ENCODE data around the gene ZGPAT. TPM values are rescaled to one million over a fixed set of nuclear protein-coding genes. Genes with fewer than 3 reads are reported as not detected.
"Not testable (repeated sequence)": the region's sequence is repeated elsewhere in the genome, so short reads cannot be mapped to it uniquely, and the experiment has no call there.

The ZGPAT gene
- total RNA-seq, 1 donor from 2014 or later = 11.1 TPM

DNA sequence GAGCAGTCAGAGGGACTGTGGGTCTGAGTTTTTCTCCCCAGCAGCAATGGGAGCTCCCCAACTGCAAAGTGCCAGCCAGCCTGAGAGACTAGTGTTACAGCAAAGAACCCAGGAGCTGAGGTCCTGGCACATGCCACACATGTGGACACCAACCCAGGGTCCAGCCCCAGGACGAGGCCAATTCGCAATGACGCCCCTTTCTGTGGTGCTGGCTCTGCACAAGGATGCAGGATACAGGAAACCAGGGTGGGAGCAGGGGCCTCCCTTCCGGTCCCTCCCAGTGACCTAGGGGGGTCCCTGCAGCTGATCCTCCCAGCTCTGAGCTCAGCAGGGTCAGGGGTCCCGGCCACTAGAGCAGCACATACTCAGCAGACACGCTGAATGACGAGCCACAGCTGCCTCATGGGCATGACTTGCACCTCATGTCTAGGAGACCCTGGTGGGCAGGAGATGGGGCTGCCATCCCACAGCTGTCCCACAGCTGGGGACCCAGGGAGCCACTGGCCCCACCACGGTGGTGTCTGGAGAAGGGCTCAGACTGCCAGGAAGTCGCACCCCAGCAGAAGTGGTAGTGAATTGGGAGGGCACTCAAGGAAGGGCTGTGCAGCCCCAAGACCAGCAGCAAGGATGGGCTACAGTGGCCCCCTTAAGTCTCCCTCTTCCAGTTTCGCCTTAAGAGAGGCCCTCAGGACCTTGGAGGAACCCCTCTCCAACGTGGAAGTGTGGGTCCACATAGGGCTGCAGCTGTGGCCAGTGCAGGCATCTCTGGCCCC lies 3.7 kb upstream of the ZGPAT start:
- no peak for ATAC-seq

DNA sequence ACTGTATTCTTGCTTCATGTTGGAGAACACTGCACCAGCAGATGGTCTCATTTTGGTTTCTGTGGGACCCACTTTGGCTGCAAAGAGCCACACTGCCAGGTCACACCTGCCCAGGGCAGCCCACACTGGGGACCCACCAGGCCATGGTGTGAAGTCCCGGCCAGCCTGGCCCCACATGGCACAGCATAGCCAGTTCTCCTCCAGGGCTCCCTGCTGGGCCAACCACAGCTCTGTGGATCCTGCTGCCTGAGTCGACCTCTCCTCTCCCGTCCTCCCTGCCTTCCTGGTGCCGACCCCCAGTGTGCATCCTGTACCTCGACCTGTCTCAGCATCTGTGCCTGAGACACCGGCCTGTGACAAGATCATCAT lies 3.1 kb upstream of the ZGPAT start:
- ATAC-seq = no peak

DNA sequence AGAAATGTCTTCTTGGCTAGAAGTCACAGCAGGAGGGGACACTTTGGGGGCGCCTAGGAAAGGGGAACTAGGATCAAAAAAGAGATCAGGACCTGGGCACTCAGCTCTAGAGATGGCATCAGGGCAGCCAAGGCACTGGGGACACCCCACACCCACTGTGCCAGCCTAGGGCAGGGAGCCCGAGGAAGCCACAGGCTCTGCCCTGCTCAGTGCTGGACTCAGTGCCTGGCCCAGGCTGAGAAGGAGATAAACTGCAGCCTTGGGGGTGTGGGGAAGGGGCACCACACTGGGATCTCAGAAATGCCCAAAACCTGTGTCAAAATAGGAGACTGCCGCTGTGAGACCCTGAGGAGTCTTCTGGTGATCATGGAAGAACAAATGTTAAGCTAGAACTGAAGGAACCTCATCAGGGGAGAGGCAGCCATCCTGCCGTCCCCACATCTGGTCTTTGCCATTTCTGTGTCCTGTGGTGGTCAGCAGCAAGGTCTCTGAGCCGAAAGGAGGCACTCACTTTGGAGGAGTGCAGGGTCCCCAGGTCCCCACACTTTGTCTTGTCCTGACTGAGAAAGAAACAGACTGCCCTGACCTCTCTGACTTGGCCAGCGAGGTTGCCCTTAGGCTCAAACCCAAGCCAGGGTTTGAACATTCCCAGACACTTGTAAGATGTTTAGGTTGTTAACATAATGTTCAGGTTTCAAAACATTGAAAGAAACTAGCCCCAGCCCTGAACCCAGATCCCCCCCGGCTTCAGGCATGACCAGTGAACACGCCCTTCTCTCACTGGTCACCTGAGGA lies 2.4 kb upstream of the ZGPAT start:
- ATAC-seq = no peak

DNA sequence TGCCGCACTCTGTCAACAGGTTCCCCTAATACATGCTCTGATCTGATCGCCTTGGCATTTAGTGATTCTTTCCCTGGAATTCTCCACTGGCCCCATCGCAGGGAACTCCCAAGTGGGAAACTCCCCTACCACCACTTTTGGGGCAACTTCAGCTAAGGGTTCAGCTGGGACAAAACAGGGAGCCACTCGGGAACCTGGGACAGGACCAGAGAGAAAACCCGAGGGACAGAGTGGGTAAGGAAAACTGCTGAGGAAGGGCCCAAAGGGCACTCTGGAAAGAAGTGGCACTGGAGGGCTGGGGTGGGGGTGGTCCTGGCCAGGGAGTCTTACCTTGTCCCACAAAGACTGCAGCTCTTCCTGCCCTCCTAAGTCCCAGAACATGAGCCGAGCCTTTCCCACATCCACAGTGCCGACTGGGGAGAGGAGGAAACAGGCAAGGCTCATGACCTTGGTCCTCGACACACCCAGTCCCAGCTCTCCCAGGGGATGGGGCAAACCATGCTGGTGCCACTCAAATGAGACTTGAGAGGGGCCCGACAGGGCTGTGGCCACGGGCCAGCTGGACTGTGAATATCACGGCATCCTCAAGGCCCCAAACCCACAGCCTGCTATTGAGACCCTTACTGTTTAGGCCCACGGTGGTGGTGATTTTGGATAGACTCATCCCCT lies 1.7 kb upstream of the ZGPAT start:
- ATAC-seq = no peak

DNA sequence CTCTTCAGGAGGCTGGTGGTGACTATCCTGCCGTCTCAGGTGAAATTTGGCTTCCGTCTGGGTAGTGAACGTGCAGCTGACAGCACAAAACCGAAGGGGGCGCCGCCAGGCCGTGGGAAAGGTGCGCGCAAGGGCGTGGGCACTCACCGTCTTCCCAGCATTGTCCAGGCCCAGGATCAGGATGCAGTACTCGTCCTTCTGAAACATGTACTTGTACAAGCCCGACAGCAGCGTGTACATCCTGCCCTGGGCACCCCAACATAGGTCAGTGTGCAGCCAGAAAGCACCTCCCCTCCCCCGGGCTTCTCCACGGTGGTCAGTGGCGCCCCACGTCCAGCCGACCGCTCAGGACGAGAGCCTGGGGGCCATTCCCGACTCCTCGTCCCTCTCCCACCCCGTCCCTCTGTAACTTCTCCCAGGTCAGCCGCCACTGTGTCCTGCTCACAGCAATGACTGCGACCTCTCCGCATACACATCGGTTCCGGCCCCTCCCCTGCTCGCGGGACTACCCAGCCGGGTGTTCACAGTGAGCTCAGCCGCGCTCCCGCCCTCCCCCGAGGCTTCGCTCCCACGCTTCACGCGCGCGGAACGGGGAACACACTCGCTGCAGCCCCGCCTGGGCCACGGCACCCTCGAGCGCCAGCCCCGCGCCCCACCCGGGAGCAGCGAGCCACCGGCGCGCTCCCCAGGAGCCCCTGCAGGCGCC lies 834 bp upstream of the ZGPAT start:
- peak; percentile 55 for ATAC-seq

DNA sequence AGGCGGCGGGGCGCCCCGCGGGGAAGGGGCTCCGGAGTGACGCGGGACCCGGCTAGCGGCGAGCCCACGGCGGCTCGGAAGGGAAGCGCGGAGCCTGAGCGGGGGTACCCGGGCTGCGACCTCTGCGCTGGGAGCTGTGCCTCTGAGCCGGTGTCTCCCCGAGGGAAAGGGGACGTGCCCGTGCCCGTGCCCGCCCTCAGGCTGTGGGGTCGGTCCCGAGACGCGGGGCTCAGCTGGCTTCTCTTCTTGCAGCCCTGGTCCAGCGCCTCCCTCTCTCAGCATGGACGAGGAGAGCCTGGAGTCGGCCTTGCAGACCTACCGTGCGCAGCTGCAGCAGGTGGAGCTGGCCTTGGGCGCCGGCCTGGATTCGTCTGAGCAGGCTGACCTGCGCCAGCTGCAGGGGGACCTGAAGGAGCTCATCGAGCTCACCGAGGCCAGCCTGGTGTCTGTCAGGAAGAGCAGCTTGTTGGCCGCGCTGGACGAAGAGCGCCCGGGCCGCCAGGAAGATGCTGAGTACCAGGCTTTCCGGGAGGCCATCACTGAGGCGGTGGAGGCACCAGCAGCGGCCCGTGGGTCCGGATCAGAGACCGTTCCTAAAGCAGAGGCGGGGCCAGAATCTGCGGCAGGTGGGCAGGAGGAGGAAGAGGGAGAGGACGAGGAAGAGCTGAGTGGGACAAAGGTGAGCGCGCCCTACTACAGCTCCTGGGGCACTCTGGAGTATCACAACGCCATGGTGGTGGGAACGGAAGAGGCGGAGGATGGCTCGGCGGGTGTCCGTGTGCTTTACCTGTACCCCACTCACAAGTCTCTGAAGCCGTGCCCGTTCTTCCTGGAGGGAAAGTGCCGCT lies 686 bp downstream of the ZGPAT start:
- peak; percentile 8 for ATAC-seq

- ATAC-seq = no peak
Measured at GRCh38 chr20:63709149-63709527, 1.3 kb downstream of the ZGPAT start.

DNA sequence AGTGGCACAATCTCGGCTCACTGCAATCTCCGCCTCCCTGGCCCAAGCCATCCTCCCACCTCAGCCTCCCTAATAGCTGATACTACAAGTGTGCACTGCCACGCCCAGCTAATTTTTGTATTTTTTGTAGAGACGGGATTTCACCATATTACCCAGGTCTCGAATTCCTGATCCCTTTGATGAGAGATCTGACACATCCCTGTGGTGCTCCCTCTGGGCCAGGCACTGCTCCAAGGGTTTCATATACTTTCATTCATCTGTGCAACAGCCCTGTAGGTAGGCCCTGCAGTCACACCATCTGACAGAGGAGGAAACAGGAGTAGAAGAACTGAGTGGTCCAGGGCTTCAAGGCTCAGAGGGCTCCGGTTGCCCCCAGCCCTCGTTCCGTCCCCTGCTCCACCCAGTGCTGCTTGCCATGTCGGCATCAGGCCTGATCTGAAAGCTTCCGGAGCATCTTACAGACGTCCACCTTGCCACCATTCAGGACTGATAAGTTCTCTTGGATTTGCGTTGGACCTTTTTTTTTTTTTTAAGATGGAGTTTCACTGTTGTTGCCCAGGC lies 3.3 kb downstream of the ZGPAT start:
- ATAC-seq = no peak

GRCh38 chr20:63712191-63712590 lies 4.4 kb downstream of the ZGPAT start:
- no peak for ATAC-seq

GRCh38 chr20:63714858-63715257 lies 7.0 kb downstream of the ZGPAT start:
- no peak for ATAC-seq

DNA sequence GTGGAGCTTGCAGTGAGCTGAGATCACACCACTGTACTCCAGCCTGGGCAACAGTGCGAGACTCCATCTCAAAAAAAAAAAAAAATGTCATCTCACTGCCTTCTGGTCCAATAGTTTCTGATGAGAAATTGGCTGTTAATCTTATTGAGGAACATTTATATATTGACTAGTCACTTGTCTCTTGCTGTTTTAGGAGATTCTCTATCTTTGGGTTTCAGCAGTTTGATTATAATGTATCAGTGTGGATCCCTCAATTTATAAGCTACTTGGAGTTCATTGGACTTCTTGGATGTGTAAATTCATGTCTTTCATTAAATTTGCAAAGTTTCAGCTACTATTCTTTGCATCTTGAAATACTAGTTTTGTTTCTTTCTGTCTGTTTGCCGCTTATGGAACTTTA lies 11.2 kb downstream of the ZGPAT start:
- no peak for ATAC-seq

GRCh38 chr20:63722967-63723622 lies 15.3 kb downstream of the ZGPAT start:
- ATAC-seq = not testable (repeated sequence)

GRCh38 chr20:63730189-63730733 lies 22.4 kb downstream of the ZGPAT start:
- not testable (repeated sequence) for ATAC-seq

DNA sequence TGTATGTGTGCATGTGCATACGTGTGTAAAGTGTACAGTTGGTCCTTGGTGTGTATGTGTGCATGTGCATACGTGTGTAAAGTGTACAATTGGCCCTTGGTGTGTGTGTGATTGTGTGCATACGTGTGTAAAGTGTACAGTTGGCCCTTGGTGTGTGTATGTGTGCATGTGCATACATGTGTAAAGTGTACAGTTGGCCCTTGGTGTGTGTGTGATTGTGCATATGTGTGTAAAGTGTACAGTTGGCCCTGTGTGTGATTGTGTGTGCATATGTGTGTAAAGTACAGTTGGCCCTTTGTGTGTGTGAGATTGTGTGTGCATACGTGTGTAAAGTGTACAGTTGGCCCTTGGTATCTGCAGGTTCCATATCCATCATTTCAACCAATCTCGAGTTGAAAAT lies 23.6 kb downstream of the ZGPAT start:
- ATAC-seq = no peak

DNA sequence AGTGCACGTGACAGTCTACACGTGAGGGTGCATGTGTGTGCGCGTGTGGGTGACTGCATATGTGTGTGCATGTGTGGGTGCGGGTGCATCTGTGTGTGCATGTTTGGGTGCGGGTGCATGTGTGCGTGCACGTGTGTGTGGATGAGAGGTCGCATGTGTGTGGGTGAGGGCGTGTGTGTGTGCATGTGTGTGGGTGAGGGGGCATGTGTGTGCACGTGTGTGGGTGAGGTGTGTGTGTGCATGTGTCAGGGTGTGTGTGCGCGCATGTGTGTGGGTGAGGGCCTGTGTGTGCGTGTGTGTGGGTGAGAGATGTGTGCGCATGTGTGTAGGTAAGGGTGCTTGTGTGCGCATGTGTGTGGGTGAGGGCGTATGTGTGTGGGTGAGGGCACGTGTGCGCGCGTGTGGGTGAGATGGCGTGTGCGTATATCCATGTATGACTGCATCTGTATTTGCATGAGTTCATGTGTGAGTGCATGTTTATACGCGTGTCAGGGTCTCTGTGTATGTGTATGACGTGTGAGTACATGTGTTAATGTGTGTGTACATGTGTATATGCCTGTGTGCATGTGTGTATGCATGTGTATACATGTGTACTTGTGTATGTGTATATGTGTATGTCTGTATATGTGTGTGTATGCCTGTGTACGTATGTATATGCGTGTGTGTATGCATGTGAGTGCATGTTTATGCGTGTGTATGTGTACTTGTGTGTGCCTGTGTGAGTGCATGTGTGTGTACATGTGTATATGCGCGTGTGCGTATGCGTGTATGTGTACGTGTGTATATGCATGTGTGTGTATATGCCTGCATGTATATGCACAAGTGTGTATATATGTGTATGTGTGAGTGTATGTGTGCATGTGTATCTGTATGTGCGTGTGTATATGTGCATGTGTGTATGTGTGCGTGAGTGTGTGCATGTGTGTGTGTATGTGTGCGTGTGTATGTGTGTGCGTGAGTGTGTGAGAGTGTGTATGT lies 24.6 kb downstream of the ZGPAT start:
- no peak for ATAC-seq

DNA sequence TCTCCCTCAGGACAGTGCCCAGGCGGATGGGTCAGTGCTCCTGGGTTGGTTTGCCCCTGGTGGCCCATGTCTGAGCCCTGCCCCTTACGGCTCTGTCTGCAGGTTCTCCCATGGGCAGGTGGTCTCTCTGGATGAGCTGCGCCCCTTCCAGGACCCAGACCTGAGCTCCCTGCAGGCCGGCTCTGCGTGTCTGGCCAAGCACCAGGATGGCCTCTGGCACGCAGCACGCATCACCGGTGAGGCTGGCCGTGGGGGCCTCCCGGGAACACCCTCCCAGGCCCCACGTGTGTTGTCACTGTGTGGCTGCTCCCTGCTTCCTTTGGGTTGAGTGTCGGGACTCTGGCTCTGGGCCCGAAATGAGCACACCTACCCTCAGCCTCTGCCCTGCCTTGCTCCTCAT lies 25.3 kb downstream of the ZGPAT start:
- no peak for ATAC-seq

- no peak for ATAC-seq
Measured at GRCh38 chr20:63733579-63734081, 25.8 kb downstream of the ZGPAT start.

GRCh38 chr20:63734111-63734945 lies 26.5 kb downstream of the ZGPAT start:
- ATAC-seq = no peak
